Adrenal gland (tissue), 12 donors: ENCODE data around the gene LHFPL2. TPM values are rescaled to one million over a fixed set of nuclear protein-coding genes. Genes with fewer than 3 reads are reported as not detected.

Experiments used
- DNase-seq, 7 donors: peaks; one replicate each; pipeline ENCODE4 v3.0.0-alpha.2; 2019 to 2020
- H3K27ac ChIP-seq, 5 donors: fragments of 200-600 bp; sonication (generic) in 4 of 5; 1 replicate in 3 of 5; 2 replicates in 2 of 5; pipeline versions ENCODE4 v1.5.1 to v1.8.0; 2016 to 2020; ENCODE audit warnings: mild to moderate bottlenecking in 1 of 5
- H3K27me3 ChIP-seq: fragments of 200-600 bp; 2 replicates; pipeline ENCODE4 v1.8.0; 2021
- H3K36me3 ChIP-seq, 2 donors: fragments of 200-600 bp; replicated peaks in 1 of 2; 1 replicate in 1 of 2; 2 replicates in 1 of 2; pipeline versions ENCODE4 v1.5.1 to v1.8.0; 2018 to 2022
- H3K4me1 ChIP-seq, 2 donors: fragments of 200-600 bp; replicated peaks in 1 of 2; 1 replicate in 1 of 2; 2 replicates in 1 of 2; pipeline versions ENCODE4 v1.5.1 to v1.8.0; 2018 to 2021
- H3K4me3 ChIP-seq, 4 donors: fragments of 200-600 bp; sonication (generic) in 3 of 4; one replicate each; pipeline ENCODE4 v1.5.1; 2016 to 2018
- H3K9me3 ChIP-seq, 3 donors: fragments of 200-600 bp; sonication (generic) in 1 of 3; replicated peaks in 1 of 3; 1 replicate in 2 of 3; 2 replicates in 1 of 3; pipeline versions ENCODE4 v1.5.1 to v1.8.0; 2016 to 2021
- POLR2A ChIP-seq, 2 donors: fragments of 450-650 bp; IDR thresholded peaks; one replicate each; pipeline ENCODE4 v1.6.1; 2017; ENCODE audit warnings: antibody characterized with exemption in 2 of 2, mild to moderate bottlenecking in 2 of 2, moderate library complexity in 1 of 2
- WGBS, 4 donors: extraction: QIAGEN DNeasy Blood & Tissue Kit in 2 of 4; methylation state at CpG; one replicate each; pipeline versions ENCODE4 v1.1.5 to v1.1.7; 2013 to 2017; 5-methylcytosine and 5-hydroxymethylcytosine counted together
- intact Hi-C, 2 donors: fragments of 100-400 bp; cut with DNase I; formaldehyde crosslinking; loops; one replicate each; pipeline versions ENCODE4 v1.14.1 to v1.15.0; 2022 to 2023
- polyA plus RNA-seq, 3 donors: library from polyadenylated mRNA; stranded (reverse); fragments of 200-250 nt in 2 of 3; fragments of 350-450 nt in 1 of 3; fragmentation: Illumina TruSeq in 1 of 3; extraction: RNeasy Lipid Tissue Mini Kit (QIAGEN cat#74804) in 1 of 3; gene quantifications; one replicate each; pipeline ENCODE4 v1.2.3, GENCODE V29; 2013 to 2014
- total RNA-seq, 9 donors: library from RNA; depleted of rRNA in 4 of 9; stranded (reverse); fragments of >200 nt in 4 of 9; fragments of 120-200 nt in 1 of 9; fragmentation: NEBNext Ultra II Directional in 1 of 9; extraction: Animal tissue kit (Norgen Biotek cat#: 25700) in 1 of 9; gene quantifications; one replicate each; pipeline versions ENCODE4 v1.1.0 to v1.2.4, GENCODE V29; 2013 to 2023
- TF ChIP-seq, protein P1 (sequence below), 6 experiments: fragments of 450-650 bp in 4 of 6; fragments of 200-600 bp in 2 of 6; sonication (generic) in 1 of 6; IDR thresholded peaks; 1 replicate in 5 of 6; 2 replicates in 1 of 6; pipeline versions ENCODE4 v1.5.1 to v1.8.0; 2016 to 2021; ENCODE audit warnings: antibody characterized with exemption in 6 of 6, mild to moderate bottlenecking in 2 of 6, moderate library complexity in 1 of 6
- donor health status: healthy with polysubstance abuse.
- donor health status: Bipolar disorder and iron deficiency.
- donor health status: DM: yes; HTN: yes; CAD: no.
- donor health status: DM: no; HTN: no; CAD: no.
- donor health status: DM: no; HTN: no; CAD: no.
- donor health status: DM: yes; HTN: yes; CAD: no.

The LHFPL2 gene
- total and polyA plus RNA-seq, 12 donors, result 8.0 to 68.4 (median 44.9) TPM

DNA sequence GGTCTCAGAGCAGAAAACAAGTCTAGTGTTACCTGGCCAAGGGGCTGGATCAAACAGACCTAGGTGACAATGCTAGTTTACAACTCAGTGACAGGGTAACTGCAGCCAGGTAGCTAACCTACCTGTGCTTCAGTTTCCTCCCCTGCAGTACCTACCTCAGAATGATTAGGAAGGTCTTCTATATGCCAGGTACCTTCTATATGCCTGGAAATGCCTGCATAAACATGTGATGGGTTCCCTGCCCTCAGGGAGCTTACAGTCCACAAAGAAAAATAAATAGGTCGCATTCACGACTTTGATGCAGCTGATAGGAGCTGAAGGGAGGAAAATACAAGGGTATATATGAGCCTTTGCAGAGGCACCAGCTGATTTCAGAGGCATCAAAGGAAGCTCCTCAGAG, 16.1 kb downstream of the LHFPL2 start:
- Histone ChIP-seq H3K36me3 (peaks cover 0 to 21% of the 10 kb centered on the region in 2 donors), H3K4me1 (peaks cover 23 to 34% of the 10 kb centered on the region in 2 donors), H3K27ac (no peak overlapping the region), H3K9me3 (no peaks in the 10 kb centered on the region), H3K27me3 (no peaks in the 10 kb centered on the region), H3K4me3 (no peak overlapping the region)
- TF ChIP-seq, protein P1, sequence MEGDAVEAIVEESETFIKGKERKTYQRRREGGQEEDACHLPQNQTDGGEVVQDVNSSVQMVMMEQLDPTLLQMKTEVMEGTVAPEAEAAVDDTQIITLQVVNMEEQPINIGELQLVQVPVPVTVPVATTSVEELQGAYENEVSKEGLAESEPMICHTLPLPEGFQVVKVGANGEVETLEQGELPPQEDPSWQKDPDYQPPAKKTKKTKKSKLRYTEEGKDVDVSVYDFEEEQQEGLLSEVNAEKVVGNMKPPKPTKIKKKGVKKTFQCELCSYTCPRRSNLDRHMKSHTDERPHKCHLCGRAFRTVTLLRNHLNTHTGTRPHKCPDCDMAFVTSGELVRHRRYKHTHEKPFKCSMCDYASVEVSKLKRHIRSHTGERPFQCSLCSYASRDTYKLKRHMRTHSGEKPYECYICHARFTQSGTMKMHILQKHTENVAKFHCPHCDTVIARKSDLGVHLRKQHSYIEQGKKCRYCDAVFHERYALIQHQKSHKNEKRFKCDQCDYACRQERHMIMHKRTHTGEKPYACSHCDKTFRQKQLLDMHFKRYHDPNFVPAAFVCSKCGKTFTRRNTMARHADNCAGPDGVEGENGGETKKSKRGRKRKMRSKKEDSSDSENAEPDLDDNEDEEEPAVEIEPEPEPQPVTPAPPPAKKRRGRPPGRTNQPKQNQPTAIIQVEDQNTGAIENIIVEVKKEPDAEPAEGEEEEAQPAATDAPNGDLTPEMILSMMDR (IDR thresholded peaks at IDR 0.05), result no peak
- TF ChIP-seq POLR2A (IDR thresholded peaks at IDR 0.05), result no peak
- intact Hi-C loops, result no loop called here
- 92 to 100% (median 97%) methylated on average over 2 of the region's 2 CpGs for WGBS, 4 donors
- DNase-seq, result no peak

GRCh38 chr5:78631931-78632330, 16.6 kb downstream of the LHFPL2 start:
- Histone ChIP-seq H3K4me3 (no peak overlapping the region), H3K27me3 (no peaks in the 10 kb centered on the region), H3K36me3 (peaks cover 0 to 21% of the 10 kb centered on the region in 2 donors), H3K27ac (no peak overlapping the region), H3K4me1 (peaks cover 17 to 31% of the 10 kb centered on the region in 2 donors), H3K9me3 (no peaks in the 10 kb centered on the region)
- TF ChIP-seq POLR2A (IDR thresholded peaks at IDR 0.05), result no peak
- intact Hi-C loops, result no loop called here
- 93 to 97% (median 95%) methylated on average over 2 of the region's 2 CpGs for WGBS, 4 donors
- no peak for DNase-seq

DNA sequence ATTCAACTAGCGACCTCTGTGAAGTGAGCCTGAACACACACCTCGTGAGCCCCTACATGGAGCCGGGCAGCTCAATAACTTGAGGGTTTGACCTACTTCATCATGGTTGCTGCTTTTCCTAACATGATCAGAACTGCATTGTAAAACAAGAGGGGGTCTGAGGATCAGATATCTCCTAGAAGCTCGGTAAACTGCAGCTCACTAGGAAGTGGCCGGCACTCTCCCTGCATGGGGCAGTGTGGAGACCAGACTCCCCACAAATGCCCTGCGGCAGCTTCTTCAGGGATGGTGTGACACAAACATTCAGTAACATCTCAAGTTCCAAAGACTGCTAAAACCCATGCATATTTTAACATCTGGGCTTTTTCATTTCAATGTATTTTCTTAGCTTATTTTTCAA, 18.5 kb downstream of the LHFPL2 start:
- no peak for TF ChIP-seq POLR2A (IDR thresholded peaks at IDR 0.05)
- TF ChIP-seq, protein P1 (IDR thresholded peaks at IDR 0.05), result no peak
- H3K27ac ChIP-seq, result no peak overlapping the region
- no peak overlapping the region for H3K4me3 ChIP-seq
- WGBS, 4 donors, result 92 to 98% (median 96%) methylated on average over 6 of the region's 6 CpGs
- DNase-seq, result no peak
- H3K4me1 ChIP-seq, result peaks cover 11 to 23% of the 10 kb centered on the region in 2 donors
- intact Hi-C loops, result no loop called here
- no peaks in the 10 kb centered on the region for H3K27me3 ChIP-seq
- peaks cover 0 to 21% of the 10 kb centered on the region in 2 donors for H3K36me3 ChIP-seq
- no peaks in the 10 kb centered on the region for H3K9me3 ChIP-seq

DNA sequence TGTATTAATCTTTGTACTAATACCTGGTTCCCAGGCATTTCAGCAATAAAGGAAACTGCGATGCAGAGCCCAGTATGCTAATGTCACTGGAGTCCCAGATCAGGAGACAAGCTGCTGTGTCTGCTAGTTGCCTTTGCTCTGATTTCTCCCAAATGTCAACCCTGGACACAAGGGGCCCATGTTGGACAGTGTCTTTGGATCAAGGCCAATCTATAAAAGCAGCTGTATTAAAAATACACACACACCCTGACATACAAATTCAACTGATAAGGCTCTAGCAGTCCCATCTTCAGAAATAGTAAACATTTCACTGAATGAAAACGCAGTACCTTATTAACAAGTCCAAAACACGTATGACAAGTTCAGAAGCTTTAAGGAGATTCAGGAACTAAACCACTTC, 18.9 kb downstream of the LHFPL2 start:
- TF ChIP-seq POLR2A (IDR thresholded peaks at IDR 0.05), result no peak
- TF ChIP-seq, protein P1 (IDR thresholded peaks at IDR 0.05), result no peak
- WGBS, 4 donors, result 81 to 95% (median 94%) methylated on average over 3 of the region's 3 CpGs
- H3K36me3 ChIP-seq, result peaks cover 0 to 21% of the 10 kb centered on the region in 2 donors
- intact Hi-C loops, result no loop called here
- H3K4me1 ChIP-seq, result peaks cover 6 to 19% of the 10 kb centered on the region in 2 donors
- no peak for DNase-seq
- no peaks in the 10 kb centered on the region for H3K27me3 ChIP-seq
- no peaks in the 10 kb centered on the region for H3K9me3 ChIP-seq
- no peak overlapping the region for H3K4me3 ChIP-seq
- no peak overlapping the region for H3K27ac ChIP-seq

DNA sequence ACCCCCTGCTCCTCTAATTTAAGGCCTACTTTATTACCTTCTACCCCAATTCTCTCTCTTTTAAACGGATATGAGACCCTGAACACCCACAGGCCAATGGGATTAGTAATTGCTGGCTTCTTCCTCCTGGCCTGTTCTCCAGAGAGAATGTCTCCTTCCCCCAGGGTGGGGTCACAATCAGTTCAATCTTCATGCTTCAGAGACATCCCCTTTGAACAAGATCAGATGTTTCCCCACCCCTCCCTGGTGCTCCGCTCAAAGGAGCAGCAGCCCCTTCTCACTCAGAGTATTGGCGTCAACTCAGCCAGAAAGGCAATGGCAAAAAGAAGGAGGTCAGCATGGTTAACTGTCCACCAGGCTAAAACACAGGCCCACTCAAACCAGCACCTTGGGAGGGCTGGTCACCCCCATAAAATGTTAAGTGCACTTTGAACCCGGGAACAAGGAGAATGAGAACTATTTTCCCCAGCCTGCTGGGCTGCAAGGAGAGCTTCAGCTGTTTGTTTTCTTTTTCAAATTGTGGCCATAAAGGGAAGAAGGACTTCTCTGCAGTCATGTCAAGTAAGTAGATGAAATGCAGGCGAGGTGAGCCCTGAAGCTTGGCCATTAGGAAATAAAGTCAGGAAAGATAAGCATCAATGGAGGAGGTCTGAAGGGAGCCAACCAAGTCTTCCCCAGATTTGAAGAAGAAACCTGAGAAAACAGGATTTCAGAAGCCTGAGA, 20.1 kb downstream of the LHFPL2 start:
- no peak for DNase-seq
- no peak overlapping the region for H3K4me3 ChIP-seq
- no peak overlapping the region for H3K27ac ChIP-seq
- peaks cover 0 to 21% of the 10 kb centered on the region in 2 donors for H3K36me3 ChIP-seq
- intact Hi-C loops, result no loop called here
- peaks cover 10 to 19% of the 10 kb centered on the region in 2 donors for H3K4me1 ChIP-seq
- H3K27me3 ChIP-seq, result no peaks in the 10 kb centered on the region
- TF ChIP-seq POLR2A (IDR thresholded peaks at IDR 0.05), result no peak
- TF ChIP-seq, protein P1 (IDR thresholded peaks at IDR 0.05), result no peak
- H3K9me3 ChIP-seq, result no peaks in the 10 kb centered on the region
- 81 to 88% (median 85%) methylated on average over 5 of the region's 5 CpGs for WGBS, 4 donors
